ENCODE results near the gene OR2V1. TPM values are rescaled to one million over a fixed set of nuclear protein-coding genes. Genes with fewer than 3 reads are reported as not detected.
"Not testable (repeated sequence)": the region's sequence is repeated elsewhere in the genome, so short reads cannot be mapped to it uniquely, and the experiment has no call there.

Gene OR2V1
- total RNA-seq, 2 donors from 2014 or later: not detected

DNA sequence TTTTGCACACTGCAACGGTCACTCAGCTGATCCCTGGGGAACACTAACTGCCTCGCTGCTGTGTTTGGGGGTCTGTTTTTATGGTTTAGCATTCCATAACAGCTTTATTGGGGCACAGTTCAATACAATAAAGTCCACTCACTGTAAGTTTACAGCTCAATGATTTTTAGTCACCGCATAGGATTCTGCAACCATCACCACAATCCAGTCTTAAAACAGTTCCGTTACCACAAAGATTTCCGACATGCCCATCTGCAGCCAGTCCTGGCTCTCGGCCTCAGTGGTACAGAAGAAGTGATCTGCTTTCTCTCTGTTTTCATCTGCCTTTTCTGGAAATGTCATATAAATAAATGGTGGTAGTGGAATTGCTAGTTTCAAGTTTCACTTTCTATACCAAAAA is 40.0 kb upstream of the OR2V1 start:
- H3K4me3 Mint-ChIP-seq: peak overlapping the region; percentile 66
- peaks cover 19% of the 10 kb centered on the region for H3K4me1 Mint-ChIP-seq
- H3K27ac Mint-ChIP-seq: no peak overlapping the region
- Histone ChIP-seq H3K27me3 (ENCODE audit: control insufficient read depth, insufficient read depth, low read length, poor library complexity, severe bottlenecking) (peaks cover 68% of the 10 kb centered on the region), H3K9me3 (ENCODE audit: control insufficient read depth, low read length) (no peaks in the 10 kb centered on the region), H3K4me1 (ENCODE audit: control insufficient read depth, insufficient read depth, low read length) (no peaks in the 10 kb centered on the region), H3K36me3 (ENCODE audit: control insufficient read depth, insufficient read depth, low read length) (no peaks in the 10 kb centered on the region), H3K4me3 (ENCODE audit: low read length) (peak overlapping the region; percentile 88), H3K9ac (ENCODE audit: extremely low read depth, low read length, poor library complexity, severe bottlenecking) (no peak overlapping the region), H3K27ac (ENCODE audit: low read depth, low read length) (no peak overlapping the region)
- H3K27me3 Mint-ChIP-seq (ENCODE audit: insufficient read depth): peaks cover 69% of the 10 kb centered on the region
- no peak for DNase-seq
- no peaks in the 10 kb centered on the region for H3K9me3 Mint-ChIP-seq
- no peaks in the 10 kb centered on the region for H3K36me3 Mint-ChIP-seq (ENCODE audit: low read depth)
- TF ChIP-seq, protein P1, sequence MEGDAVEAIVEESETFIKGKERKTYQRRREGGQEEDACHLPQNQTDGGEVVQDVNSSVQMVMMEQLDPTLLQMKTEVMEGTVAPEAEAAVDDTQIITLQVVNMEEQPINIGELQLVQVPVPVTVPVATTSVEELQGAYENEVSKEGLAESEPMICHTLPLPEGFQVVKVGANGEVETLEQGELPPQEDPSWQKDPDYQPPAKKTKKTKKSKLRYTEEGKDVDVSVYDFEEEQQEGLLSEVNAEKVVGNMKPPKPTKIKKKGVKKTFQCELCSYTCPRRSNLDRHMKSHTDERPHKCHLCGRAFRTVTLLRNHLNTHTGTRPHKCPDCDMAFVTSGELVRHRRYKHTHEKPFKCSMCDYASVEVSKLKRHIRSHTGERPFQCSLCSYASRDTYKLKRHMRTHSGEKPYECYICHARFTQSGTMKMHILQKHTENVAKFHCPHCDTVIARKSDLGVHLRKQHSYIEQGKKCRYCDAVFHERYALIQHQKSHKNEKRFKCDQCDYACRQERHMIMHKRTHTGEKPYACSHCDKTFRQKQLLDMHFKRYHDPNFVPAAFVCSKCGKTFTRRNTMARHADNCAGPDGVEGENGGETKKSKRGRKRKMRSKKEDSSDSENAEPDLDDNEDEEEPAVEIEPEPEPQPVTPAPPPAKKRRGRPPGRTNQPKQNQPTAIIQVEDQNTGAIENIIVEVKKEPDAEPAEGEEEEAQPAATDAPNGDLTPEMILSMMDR (conservative IDR thresholded peaks at IDR 0.05): no peak
- 62 to 90% methylated on average over 3 to 6 of the region's 6 CpGs for WGBS, 2 experiments (ENCODE audit: insufficient coverage in 1 of 2, insufficient read length in 1 of 2)

DNA sequence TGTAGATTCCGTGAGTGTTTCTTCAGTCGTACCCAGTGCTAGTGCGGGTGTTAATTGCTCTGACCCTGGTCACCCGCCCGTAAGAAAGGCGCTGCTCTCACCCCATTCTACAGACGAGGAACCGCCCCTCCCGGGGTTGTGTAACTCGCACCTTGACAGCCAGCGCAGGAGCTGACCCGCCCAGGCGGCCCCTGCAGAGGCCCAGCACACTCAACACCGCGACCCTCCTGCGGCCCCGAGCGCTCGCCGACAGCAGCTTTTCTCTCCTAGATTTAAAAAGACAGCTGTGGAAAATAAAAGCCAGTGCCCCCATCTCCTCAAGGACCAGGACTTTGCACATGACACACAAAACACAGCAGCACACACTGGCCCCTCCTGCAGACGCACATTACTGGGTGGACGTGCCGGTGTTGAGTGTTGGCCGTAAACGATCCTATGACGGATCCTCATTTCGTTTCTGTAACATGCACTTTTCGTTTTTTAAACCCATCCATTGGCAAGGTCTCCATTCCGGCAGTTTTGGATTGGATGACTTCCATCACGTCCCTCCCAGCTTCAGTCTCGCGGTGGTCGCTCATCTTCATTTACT is 39.4 kb upstream of the OR2V1 start:
- H3K27ac Mint-ChIP-seq: no peak overlapping the region
- 9 to 13% methylated on average over 17 to 33 of the region's 33 CpGs for WGBS, 2 experiments (ENCODE audit: insufficient coverage in 1 of 2, insufficient read length in 1 of 2)
- DNase-seq: no peak

DNA sequence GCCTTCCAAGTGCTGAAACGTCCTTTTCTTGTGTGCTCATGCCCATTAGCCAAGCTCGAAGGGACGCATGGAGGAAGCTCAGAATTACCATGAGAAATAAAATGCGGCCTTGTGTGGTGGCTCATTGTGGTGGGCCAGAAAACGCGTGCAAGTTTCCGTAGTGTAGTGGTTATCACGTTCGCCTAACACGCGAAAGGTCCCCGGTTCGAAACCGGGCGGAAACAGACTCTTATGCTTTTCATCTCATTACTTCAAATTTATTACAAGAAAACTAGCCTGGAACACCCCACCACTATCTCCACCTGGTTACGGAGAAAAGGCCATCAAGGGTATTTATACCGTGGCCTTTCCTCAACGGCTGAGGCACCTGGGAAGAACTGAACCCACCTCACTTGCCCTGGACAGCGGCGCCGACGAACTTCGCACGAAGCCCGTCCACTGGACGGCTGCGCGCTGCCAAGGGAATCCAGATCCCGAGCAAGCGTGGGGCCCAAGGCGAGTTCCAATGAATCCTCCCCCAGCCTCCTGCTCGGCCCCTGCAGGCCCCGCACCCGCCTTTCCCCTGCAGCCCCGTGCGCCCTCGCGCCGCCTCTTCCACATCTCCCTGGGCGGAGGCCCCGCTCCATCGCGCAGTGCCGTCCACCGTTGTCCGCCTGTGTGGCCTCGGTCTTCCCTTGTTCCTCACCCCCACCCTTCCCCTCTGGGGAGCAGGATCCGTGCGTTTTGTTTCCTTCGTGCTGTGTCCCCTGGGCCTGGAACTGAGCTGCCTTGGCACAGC is 38.7 kb upstream of the OR2V1 start:
- 1 to 4% methylated on average over 21 to 47 of the region's 50 CpGs for WGBS, 2 experiments (ENCODE audit: insufficient coverage in 1 of 2, insufficient read length in 1 of 2)
- not testable (repeated sequence) for H3K9ac ChIP-seq (ENCODE audit: extremely low read depth, low read length, poor library complexity, severe bottlenecking); H3K36me3 Mint-ChIP-seq (ENCODE audit: low read depth); H3K9me3 Mint-ChIP-seq; H3K9me3 ChIP-seq (ENCODE audit: control insufficient read depth, low read length); H3K27ac ChIP-seq (ENCODE audit: low read depth, low read length); H3K4me1 ChIP-seq (ENCODE audit: control insufficient read depth, insufficient read depth, low read length); H3K36me3 ChIP-seq (ENCODE audit: control insufficient read depth, insufficient read depth, low read length); H3K27ac Mint-ChIP-seq
- H3K27me3 ChIP-seq (ENCODE audit: control insufficient read depth, insufficient read depth, low read length, poor library complexity, severe bottlenecking): peaks cover 68% of the 10 kb centered on the region
- H3K4me3 Mint-ChIP-seq: peak overlapping the region; percentile 66
- H3K27me3 Mint-ChIP-seq (ENCODE audit: insufficient read depth): peaks cover 72% of the 10 kb centered on the region
- DNase-seq: peak; percentile 92
- H3K4me1 Mint-ChIP-seq: peaks cover 19% of the 10 kb centered on the region
- H3K4me3 ChIP-seq (ENCODE audit: low read length): peak overlapping the region; percentile 88

More for the DNA sequence above, 39.4 kb upstream of the OR2V1 start:
- peaks cover 71% of the 10 kb centered on the region for H3K27me3 Mint-ChIP-seq (ENCODE audit: insufficient read depth)
- no peaks in the 10 kb centered on the region for H3K9me3 ChIP-seq (ENCODE audit: control insufficient read depth, low read length)
- peak overlapping the region; percentile 88 for H3K4me3 ChIP-seq (ENCODE audit: low read length)
- no peaks in the 10 kb centered on the region for H3K9me3 Mint-ChIP-seq
- no peak overlapping the region for H3K27ac ChIP-seq (ENCODE audit: low read depth, low read length)
- H3K4me3 Mint-ChIP-seq: peak overlapping the region; percentile 66
- H3K36me3 ChIP-seq (ENCODE audit: control insufficient read depth, insufficient read depth, low read length): no peaks in the 10 kb centered on the region
- peaks cover 68% of the 10 kb centered on the region for H3K27me3 ChIP-seq (ENCODE audit: control insufficient read depth, insufficient read depth, low read length, poor library complexity, severe bottlenecking)
- no peak overlapping the region for H3K9ac ChIP-seq (ENCODE audit: extremely low read depth, low read length, poor library complexity, severe bottlenecking)
- no peaks in the 10 kb centered on the region for H3K4me1 ChIP-seq (ENCODE audit: control insufficient read depth, insufficient read depth, low read length)
- no peaks in the 10 kb centered on the region for H3K36me3 Mint-ChIP-seq (ENCODE audit: low read depth)
- TF ChIP-seq, protein P1 (conservative IDR thresholded peaks at IDR 0.05): no peak
- peaks cover 19% of the 10 kb centered on the region for H3K4me1 Mint-ChIP-seq

Data from endodermal cell (in vitro differentiated cells).